ENCODE data around the gene CEP78. TPM values are rescaled to one million over a fixed set of nuclear protein-coding genes. Genes with fewer than 3 reads are reported as not detected.

CEP78 gene
- total and polyA plus RNA-seq, 12 donors: 1.7 to 5.7 (median 3.2) TPM

DNA sequence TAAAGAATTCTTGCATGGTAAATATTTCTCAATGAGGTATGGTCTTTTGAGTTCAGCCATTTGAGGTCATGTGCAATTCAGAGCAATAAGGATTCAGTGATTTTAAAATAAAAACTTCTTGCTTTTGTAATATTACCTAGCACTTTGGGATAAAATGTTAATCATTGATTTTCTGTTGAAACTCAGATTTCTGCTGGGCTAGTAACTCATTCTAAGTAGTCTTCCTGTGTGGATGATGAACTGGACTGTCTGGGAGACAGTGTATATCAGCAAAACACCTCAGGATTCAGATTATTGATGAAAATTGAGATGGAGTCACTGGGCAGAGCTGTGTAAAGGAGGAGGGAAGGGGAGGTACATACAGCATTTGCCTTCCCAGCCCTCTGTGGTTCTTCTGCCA lies 50.2 kb downstream of the CEP78 start:
- DNase-seq (no peak), ATAC-seq (no peak)
- H3K4me3 ChIP-seq: no peak overlapping the region
- no peaks in the 10 kb centered on the region for H3K9me3 ChIP-seq
- H3K27me3 ChIP-seq: peaks cover 0 to 11% (median 0%) of the 10 kb centered on the region in 7 donors
- H3K36me3 ChIP-seq: no peaks in the 10 kb centered on the region
- TF ChIP-seq CTCF (IDR thresholded peaks at IDR 0.05): no peak
- intact Hi-C loops (cut with DNase I): no loop called here
- peaks cover 0 to 9% (median 3%) of the 10 kb centered on the region in 9 donors for H3K4me1 ChIP-seq
- H3K27ac ChIP-seq: no peak overlapping the region

GRCh38 chr9:78286946-78287388 lies 51.1 kb downstream of the CEP78 start:
- no peak for ATAC-seq
- H3K9me3 ChIP-seq: no peaks in the 10 kb centered on the region
- WGBS, 2 donors: 96 to 99% methylated on average over 6 of the region's 6 CpGs

GRCh38 chr9:78288214-78288892 lies 52.5 kb downstream of the CEP78 start:
- no peaks in the 10 kb centered on the region for H3K9me3 ChIP-seq
- H3K4me1 ChIP-seq: no peaks in the 10 kb centered on the region
- no peak overlapping the region for H3K27ac ChIP-seq
- no peak overlapping the region for H3K4me3 ChIP-seq
- intact Hi-C loops (cut with DNase I): no loop called here
- TF ChIP-seq CTCF (IDR thresholded peaks at IDR 0.05): no peak
- no peak for DNase-seq
- 81 to 85% methylated on average over 8 of the region's 8 CpGs for WGBS, 2 donors
- peaks cover 0 to 11% (median 0%) of the 10 kb centered on the region in 7 donors for H3K27me3 ChIP-seq
- no peaks in the 10 kb centered on the region for H3K36me3 ChIP-seq
- ATAC-seq: no peak

More at GRCh38 chr9:78286946-78287388, 51.1 kb downstream of the CEP78 start:
- Histone ChIP-seq H3K27ac (no peak overlapping the region), H3K27me3 (peaks cover 0 to 11% (median 0%) of the 10 kb centered on the region in 7 donors), H3K36me3 (no peaks in the 10 kb centered on the region), H3K4me1 (peaks cover 0 to 1% (median 0%) of the 10 kb centered on the region in 9 donors), H3K4me3 (no peak overlapping the region)
- intact Hi-C loops (cut with DNase I): no loop called here
- no peak for TF ChIP-seq CTCF (IDR thresholded peaks at IDR 0.05)
- DNase-seq: no peak

DNA sequence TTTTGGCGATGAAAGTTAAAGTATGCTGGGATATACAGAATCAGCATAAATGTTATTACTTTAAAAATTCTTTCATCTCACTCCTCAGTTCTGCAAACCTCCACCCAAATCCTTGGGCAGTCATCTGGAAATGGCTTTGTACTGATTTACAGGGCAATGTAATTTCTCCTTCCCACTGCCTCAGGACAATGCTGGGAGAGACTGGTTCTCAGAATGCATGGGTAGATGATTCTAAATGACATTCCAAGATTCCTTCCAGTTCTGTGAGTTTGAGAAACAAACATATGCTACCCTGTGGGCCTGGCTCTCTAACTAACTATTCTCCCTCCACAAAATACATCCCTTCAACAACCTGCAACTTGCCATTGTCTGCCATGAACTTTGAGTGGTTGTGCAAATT lies 53.6 kb downstream of the CEP78 start:
- H3K36me3 ChIP-seq: no peaks in the 10 kb centered on the region
- TF ChIP-seq CTCF (IDR thresholded peaks at IDR 0.05): no peak
- no peak overlapping the region for H3K4me3 ChIP-seq
- ATAC-seq: no peak
- H3K4me1 ChIP-seq: no peaks in the 10 kb centered on the region
- no peak for DNase-seq
- no peaks in the 10 kb centered on the region for H3K9me3 ChIP-seq
- no peak overlapping the region for H3K27ac ChIP-seq
- WGBS, 2 donors: 95 to 100% methylated on average over 1 of the region's 1 CpG
- intact Hi-C loops (cut with DNase I): no loop called here
- peaks cover 0 to 11% (median 0%) of the 10 kb centered on the region in 7 donors for H3K27me3 ChIP-seq

Data from heart right ventricle (tissue), 16 donors.